Hypothalamus (tissue), 51 donors: ENCODE measurements around the gene MECP2.
A peak's percentile ranks its signal among the peaks of the same experiment; 100 is the strongest.

Experiments
- DNase-seq, 51 donors: peaks; one replicate each; lab custom pipeline; 2025; lab: John Stamatoyannopoulos, UW

The MECP2 gene

DNA sequence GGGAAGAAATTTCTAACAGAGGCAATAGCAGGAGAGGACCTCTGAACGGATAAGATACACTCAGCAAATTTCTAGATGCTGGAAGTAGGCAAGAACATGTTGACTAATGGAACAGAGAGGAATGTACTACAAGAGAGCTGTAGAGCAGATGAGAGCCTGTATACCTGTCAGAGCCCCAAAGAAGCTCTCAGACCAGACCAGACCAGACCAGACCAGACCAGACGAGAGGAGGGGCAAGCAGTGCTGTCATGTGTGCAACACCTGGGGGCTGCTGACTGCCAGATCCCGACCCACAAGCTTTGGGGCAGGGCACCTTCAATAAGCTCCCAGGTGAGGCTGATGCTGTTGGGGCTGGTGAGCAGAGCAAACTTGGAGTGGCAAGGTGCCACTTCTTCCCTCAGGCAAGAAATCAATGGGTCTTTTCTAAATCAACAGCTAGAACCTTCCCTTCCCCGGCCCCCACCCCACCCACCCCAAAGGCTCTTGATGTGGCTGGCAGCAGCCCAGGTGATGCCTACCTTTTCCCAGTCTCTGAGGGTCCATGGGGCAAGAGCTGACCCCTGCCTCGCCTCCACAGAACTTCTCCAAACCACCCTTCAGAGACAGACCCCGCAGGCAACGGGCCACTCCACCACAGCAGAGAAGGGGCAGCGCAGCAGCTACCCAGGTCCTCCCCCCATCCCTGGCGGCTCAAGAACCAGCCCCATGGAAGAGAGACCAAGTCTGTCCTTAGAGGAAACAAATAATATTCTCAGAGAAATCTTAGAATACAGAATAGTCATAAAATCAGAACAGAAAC, 32.7 kb downstream of the MECP2 start:
- no peak for DNase-seq

DNA sequence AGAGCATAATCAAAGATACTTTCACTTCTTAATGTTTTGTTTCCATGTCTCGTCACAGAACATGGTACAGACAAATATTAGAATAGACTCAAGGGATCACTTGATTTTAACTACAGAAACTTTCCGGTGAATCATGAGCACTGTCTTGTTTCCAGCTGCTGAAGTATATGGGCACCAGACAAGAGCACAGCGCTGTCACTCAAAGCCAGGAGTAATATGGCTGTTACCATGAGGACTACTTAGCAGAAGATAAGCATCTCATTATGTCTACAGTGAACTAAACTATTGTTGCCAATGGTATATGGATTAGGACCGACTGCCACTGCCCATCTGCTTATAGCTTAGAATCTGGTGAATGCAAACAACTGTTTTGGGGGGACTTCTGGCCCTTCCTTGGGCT, 34.3 kb downstream of the MECP2 start:
- no peak for DNase-seq

- DNase-seq = no peak
These were observed 35.7 kb downstream of the MECP2 start for GRCh38 chrX:154061801-154062200.

DNA sequence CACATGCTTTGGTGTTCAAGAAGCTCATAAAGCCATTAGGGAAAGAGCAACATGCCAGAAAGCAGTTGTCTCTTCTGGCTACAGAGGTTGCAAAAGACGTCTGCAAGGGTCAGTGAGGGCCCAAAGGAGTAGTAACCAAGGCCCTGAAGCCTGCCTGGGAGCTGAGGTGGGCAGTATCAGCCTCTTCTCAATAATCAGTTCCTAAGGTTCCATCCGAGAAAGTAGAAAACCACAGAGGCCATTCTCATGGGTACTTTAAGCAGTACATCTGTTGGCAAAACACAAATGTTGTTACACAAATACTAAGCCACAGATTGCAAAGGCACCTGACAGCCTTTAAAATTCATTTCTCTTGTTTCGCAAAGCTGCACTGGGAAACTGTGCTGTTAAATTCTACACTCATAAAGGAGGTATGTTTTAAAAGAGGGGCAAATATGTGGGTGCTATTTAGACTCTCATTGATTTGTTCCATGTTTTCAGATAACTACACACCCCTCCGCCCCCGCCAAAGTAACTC, 37.7 kb downstream of the MECP2 start:
- DNase-seq = no peak

DNA sequence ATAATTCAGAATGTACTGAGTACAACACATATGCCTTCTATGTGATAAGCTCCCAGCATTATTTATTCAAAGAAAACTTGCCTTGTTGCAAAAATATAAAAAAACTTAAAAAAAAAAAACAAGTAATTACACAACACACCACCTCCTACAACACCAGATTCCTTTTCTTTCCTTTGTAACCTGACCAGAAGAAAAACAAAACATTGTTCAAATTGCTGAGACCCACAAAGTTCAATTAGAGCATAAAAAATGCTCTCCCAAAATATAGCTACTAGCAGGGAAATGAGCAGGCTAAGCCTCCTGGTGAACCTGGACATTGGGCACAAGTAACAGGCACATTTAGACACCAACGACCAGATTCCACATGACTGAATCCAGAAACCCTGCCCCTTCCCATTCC, 38.3 kb downstream of the MECP2 start:
- no peak for DNase-seq

DNA sequence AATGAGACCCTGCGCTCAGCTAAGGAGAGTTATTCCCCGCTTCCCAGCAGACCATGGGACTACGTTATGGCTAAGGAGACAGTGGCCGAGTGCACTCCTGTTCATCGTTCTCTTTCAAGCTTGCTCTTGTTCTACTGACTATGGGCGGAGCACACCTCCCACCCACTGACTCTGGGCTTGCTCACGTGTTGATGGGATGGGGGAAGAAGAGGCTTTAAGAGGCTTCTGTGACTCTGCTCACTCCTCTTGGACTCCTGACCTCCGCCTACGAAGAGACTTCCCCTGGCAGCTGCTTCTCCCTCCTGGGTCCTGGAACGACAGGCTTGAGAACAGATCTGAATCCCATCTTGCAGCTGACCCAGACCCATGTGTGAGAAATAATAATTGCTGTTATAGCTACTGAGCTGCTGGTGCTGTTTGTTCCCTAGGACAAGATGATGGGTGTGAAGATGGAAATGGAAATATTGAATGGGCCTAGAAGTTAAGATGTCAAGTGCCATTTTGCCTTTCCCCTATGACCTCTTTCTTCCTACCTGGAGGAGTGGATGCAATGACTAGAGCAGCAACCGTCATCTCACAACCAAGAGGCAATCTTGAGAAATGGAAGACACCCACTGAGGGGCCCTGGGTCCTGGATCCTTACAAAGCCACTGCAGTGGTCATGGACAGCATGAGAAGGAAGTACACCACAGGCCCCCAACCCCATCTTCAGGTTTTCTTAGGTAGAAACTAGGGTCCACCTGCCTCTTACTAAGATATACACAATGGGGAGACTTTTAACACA, 39.1 kb downstream of the MECP2 start:
- no peak for DNase-seq

DNA sequence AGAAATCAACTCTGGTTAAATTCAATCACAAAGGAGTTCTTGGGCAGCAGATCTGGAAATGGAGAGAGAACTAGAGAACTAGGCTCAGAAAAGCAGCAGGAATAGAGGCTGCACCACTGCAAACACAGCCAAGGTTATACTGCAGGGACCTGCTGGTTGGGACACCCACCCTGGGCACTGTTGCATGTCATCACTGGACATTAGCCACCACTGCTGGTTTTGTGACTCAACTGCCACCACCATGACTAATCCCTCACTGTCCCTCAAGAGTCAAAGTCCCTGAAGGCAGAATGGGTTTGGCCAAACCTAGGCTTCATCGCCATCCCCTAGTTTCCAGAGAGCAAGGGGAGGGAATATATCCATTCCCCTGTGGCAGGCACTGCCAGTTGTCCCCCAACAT, 39.7 kb downstream of the MECP2 start:
- DNase-seq = no peak

DNA sequence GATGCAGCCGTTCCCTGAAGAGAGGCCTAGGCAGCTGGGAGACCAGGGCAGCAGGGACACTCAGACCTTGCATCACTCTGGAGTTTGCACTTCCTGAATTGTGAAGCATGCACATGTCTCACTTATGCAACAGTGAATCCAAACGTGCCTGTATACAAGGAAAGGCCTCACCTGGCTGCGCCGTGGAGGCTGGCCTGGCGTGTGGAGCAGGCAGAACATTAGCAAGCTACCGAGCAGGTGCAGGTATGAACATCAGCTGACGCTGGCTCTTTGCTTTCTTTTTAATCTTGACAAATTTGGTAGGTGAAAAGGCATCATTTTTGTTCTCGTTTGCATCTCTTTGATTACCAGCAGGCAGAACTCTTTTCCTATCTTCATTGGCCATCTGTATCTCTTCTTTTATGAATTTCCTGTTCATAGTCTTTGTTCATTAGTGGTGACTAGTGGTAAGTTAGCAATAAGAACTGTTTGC, 40.7 kb downstream of the MECP2 start:
- no peak for DNase-seq

- peak in 29 of 51 donors; percentile 1 to 58 (median 24) for DNase-seq
These were observed 46.2 kb downstream of the MECP2 start for GRCh38 chrX:154051201-154051810.

DNA sequence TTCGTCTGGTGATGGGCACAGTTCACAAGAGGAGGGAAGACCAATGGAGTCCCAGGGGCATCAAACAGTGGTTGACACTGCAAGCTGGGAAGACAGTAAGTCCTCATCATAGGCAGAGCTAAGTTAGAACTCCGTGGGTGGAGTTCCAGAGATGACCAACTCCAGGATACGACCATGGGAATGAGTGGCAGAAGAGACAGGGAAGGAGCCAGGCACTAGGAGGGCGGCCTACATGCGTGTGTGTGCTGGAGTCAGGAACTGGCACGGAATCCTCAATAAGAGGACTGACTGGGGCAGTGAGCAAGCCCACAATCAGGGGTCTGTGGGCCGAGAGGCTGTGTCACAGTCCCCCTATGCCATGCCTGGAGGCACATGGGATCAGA, 47.4 kb downstream of the MECP2 start:
- no peak for DNase-seq

DNA sequence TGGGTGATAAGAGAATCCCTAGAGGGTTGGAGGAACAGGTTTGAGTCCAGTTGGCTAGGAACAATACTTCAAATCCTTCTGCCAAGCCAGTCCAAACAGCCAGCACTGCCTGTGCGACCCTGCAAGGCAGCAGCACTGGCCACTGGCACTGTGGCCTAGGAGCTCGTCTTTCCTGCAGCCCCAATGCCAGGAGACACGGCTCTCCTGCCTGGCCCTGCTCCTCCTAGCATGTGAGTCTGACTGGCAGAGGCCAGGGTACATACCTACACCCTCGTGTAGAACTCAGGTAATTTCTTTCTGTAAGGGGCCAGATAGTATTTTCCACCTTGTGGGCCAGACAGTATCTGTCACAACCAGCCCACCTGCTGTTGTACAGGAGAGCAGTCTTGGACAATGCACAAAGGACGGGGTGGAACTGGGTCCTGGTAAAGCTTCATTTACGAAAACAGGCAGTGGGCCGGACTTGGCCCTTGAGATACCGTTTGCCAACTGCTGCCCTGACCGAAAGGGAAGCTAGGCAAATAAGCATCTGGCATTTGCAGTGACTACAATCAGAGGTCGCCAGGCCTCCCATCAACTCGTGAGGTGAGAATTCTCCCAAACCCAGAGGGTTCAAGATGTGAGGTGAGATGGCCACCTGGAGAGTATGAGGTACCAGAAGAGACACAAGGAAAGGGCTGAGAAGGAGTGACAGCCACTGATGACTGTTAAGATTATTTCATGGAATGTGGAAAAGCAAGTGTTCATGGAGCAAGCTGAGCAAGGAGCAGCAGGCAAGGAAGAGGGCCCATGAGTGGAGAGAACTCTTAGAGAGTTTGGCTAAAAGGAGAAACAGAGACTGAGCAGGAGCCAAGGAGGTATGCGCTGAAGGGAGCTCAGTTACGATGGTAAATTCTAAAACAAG, 48.1 kb downstream of the MECP2 start:
- no peak for DNase-seq

DNA sequence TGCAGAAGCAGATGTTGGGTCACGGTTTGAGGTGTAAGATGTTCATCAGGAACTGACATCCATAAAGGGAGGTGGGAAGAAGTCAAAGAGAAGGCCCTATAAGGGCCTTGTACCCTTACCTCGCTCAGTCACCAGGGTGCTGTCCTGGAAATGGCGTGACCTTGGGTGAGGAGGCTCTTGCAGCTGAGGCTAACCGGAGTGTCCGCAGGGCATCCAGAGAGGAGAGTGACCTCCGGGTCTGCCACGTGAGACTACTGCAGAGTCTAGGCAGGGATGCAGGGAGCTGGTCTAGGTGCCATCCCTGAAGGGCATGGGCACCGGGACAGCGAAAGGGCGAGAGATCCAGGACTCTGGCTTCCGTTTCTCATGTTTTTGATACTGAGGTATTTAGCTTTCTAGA, 49.1 kb downstream of the MECP2 start:
- no peak for DNase-seq

DNA sequence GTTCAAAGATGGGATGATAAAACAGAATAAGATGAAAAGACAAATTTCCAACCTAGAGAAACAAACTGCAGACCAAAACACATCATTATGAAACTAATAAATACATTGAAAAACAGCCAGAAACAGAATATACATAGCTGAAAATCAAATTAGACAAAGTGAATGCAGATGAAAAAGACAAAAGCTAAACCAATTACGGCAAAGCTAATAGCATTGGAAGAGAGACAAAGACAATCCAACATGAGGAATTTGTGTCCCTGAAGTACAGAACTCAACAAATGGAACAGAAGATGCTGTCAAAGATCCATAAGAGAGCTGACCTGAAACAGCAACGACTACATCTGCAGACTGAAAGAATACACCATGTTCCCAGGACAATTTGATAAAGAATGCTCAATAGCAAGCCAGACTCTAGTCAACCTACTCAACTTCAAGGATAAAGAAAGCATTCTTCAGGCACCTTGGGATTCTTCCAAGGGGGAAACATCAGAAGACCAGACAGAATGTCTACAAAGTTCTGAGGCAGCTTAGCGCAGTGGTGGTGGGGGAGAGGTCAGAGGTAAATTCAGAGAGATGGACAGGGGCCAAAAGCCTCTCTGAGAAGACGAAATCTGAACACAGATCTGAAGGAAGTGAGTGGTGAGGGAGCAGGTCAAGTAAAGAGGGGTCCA, 50.4 kb downstream of the MECP2 start:
- DNase-seq = no peak

- peak in 4 of 51 donors; percentile 6 to 18 (median 7) for DNase-seq
These were observed 51.3 kb downstream of the MECP2 start for GRCh38 chrX:154046031-154046781.

GRCh38 chrX:154044091-154044490, 53.4 kb downstream of the MECP2 start:
- DNase-seq = no peak

DNA sequence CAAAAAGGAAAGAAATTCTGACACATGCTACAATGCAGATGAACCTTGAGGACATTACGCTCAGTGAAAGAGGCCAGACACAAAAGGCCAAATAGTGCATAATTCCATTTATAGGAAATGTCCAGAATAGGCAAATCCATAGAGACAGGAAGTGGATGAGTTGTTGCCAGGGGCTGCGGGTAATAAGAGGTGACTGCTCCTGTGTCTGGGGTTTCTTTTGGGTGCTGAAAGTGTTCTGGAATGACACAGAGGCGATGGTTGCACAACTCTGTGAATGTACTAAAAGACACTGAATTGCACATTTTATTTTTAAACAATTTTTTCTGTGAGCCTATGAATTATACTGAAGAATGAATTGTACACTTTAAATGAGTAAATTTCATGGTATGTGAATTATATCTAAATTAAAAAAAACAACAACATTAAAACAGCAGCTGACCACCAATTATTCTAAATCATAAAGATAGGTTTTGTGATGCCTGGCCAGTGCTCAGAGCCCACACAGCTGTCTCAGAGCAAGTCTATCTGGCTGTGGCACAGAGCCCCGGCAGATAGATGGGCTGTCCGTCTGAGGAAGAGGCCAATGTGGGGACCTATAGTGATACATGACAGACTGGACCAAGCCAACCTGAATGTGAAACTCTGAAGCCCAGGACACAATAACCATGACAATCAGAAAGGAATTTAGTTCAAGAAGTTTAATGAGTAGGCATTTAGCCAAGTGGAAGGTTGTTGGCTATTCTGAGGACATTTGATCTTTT, 54.3 kb downstream of the MECP2 start:
- no peak for DNase-seq

DNA sequence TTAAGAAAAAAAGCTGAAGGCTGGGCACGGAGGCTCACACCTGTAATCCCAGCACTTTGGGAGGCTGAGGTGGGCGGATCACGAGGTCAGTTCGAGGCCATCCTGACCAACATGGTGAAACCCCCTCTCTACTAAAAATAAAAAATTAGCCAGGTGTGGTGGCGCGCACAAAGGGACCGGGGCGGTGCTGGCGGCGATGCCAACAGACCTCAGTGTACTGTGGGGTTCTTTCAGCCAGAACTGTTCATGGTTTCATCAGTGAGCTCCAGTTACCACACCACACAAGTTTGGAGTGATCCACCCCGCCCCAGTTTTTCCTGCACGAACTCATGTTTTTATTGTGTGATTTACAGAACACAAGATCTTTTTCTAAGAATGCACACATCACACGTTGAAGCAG, 56.7 kb downstream of the MECP2 start:
- no peak for DNase-seq

DNA sequence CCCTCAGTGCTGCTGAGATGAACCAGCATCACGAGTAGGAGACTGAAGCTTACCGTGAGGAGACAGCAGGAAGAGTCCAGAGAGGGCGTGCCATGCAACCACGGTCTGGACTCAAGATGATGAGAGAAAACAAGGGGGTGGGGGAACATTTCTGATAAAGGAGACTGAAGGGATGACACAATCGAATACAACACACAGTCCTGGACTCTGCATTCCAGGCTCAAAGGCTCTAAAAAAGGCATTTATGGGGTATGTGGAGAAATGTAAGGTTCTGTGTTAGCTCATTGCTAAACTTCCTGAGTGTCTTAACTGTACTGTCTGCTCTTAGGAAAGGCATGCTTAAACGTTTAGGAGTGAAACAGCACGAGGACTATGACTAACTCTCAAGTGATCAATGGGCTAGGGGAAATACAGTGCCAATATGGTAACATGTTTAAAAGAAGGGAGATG, 57.2 kb downstream of the MECP2 start:
- DNase-seq = no peak
